NCI-H446 (cell line): ENCODE data around the gene TIMM44.
"Not testable (repeated sequence)": the region's sequence is repeated elsewhere in the genome, so short reads cannot be mapped to it uniquely, and the experiment has no call there.

ENCODE experiments used
- DNase-seq, 2 experiments: peaks; one replicate each; lab custom pipeline; 2025; lab: John Stamatoyannopoulos, UW

TIMM44 gene

GRCh38 chr19:7900401-7900870 is 43.0 kb downstream of the TIMM44 start:
- DNase-seq: no peak

- no peak for DNase-seq
Measured at GRCh38 chr19:7899751-7900378, 43.6 kb downstream of the TIMM44 start.

- no peak for DNase-seq
Measured at GRCh38 chr19:7898967-7899366, 44.5 kb downstream of the TIMM44 start.

GRCh38 chr19:7897292-7897691 is 46.2 kb downstream of the TIMM44 start:
- no peak for DNase-seq

- no peak for DNase-seq
Measured at GRCh38 chr19:7895565-7895964, 47.9 kb downstream of the TIMM44 start.

GRCh38 chr19:7894612-7895309 is 48.7 kb downstream of the TIMM44 start:
- no peak for DNase-seq

- DNase-seq: not testable (repeated sequence)
Measured at GRCh38 chr19:7893362-7894101, 49.9 kb downstream of the TIMM44 start.

- DNase-seq: no peak
Measured at GRCh38 chr19:7888826-7889217, 54.6 kb downstream of the TIMM44 start.

GRCh38 chr19:7888145-7888825 is 55.2 kb downstream of the TIMM44 start, which contains the start of gene LRRC8E:
LRRC8E (plus strand) TSS chr19:7888510; CDS start chr19:7895604, 7,094 bp downstream.
- DNase-seq: no peak

- no peak for DNase-seq
Measured at GRCh38 chr19:7887408-7888144, 55.9 kb downstream of the TIMM44 start.

- DNase-seq: no peak
Measured at GRCh38 chr19:7885818-7886217, 57.6 kb downstream of the TIMM44 start.

GRCh38 chr19:7883796-7884570 is 59.5 kb downstream of the TIMM44 start:
- no peak for DNase-seq

- no peak for DNase-seq
Measured at GRCh38 chr19:7883105-7883504, 60.4 kb downstream of the TIMM44 start.

- no peak for DNase-seq
Measured at GRCh38 chr19:7881910-7882309, 61.6 kb downstream of the TIMM44 start.

- no peak for DNase-seq
Measured at GRCh38 chr19:7879836-7880235, 63.6 kb downstream of the TIMM44 start.

GRCh38 chr19:7879111-7879807 is 64.2 kb downstream of the TIMM44 start:
- no peak for DNase-seq

GRCh38 chr19:7877249-7877836 is 66.1 kb downstream of the TIMM44 start:
- DNase-seq: no peak
